GM12878 (cell line): Measurements from ENCODE around the gene SELENOS. TPM values are rescaled to one million over a fixed set of nuclear protein-coding genes. Genes with fewer than 3 reads are reported as not detected.

ENCODE experiments used
- ATAC-seq: fragments of 200-7000 bp; cut with Tn5 transposase; 3 replicates; pipeline ENCODE4 v1.9.1; 2020; ENCODE audit warnings: mild to moderate bottlenecking, moderate library complexity
- BruUV-seq: library from RNA; stranded (reverse); fragments of 400-500 nt; replicated peaks from 2 replicates; lab custom pipeline; 2021; lab: Mats Ljungman, UMichigan
- CTCF ChIA-PET: fragments of 300-600 bp; sonication (Branson Sonifier 250); formaldehyde crosslinking; extraction: SDS; loops from one replicate; lab custom pipeline; 2021; ENCODE audit warnings: inconsistent platforms; lab: Yijun Ruan, JAX
- POLR2A ChIA-PET: fragments of 350-600 bp; formaldehyde crosslinking; extraction: SDS; loops from one replicate; lab custom pipeline; 2021; ENCODE audit warnings: inconsistent platforms; lab: Charles Lee
- RAD21 ChIA-PET: fragments of 300-600 bp; sonication (Branson Sonifier 250); formaldehyde crosslinking; loops from one replicate; lab custom pipeline; 2023; ENCODE audit warnings: antibody characterized with exemption; ENCODE audit not compliant: unreplicated experiment; lab: Charles Lee
- SMC1A ChIA-PET: fragments of 300-600 bp; sonication (Branson Sonifier 250); formaldehyde crosslinking; loops from one replicate; lab custom pipeline; 2023; ENCODE audit not compliant: unreplicated experiment, uncharacterized antibody; lab: Charles Lee
- DNase-seq: peaks from one replicate; pipeline ENCODE4 v3.0.0-alpha.2; 2011; ENCODE audit warnings: low read depth, low spot score
- FAIRE-seq: peaks from 3 replicates; lab custom pipeline; 2011; peaks lifted over from hg19 to GRCh38; lab: Jason Lieb, UNC
- H2AFZ ChIP-seq: 2 replicates; pipeline ENCODE4 v1.6.0; 2011; ENCODE audit warnings: low read depth, low read length, control low read depth; ENCODE audit not compliant: control insufficient read depth
- H3K27ac ChIP-seq: 2 replicates; pipeline ENCODE4 v1.5.1; 2011; ENCODE audit warnings: control low read depth; ENCODE audit not compliant: control insufficient read depth, insufficient read depth
- H3K27me3 ChIP-seq, 2 experiments: replicated peaks in 1 of 2; 2 replicates each; pipeline versions ENCODE4 v1.6.0 to v1.6.1; 2011; ENCODE audit warnings: low read length in 1 of 2; ENCODE audit not compliant: control insufficient read depth in 2 of 2, insufficient read depth in 2 of 2
- H3K36me3 ChIP-seq, 2 experiments: 2 replicates each; pipeline ENCODE4 v1.5.1; 2011; ENCODE audit warnings: low read length in 1 of 2; ENCODE audit not compliant: control insufficient read depth in 2 of 2, insufficient read depth in 2 of 2
- H3K4me1 ChIP-seq: 2 replicates; pipeline ENCODE4 v1.6.1; 2011; ENCODE audit warnings: mild to moderate bottlenecking, low read length, moderate library complexity, mixed read lengths; ENCODE audit not compliant: control insufficient read depth, insufficient read depth
- H3K4me2 ChIP-seq: 2 replicates; pipeline ENCODE4 v1.6.0; 2011; ENCODE audit warnings: control low read depth; ENCODE audit not compliant: control insufficient read depth, insufficient read depth
- H3K4me3 ChIP-seq: fragments of 200-600 bp; sonication (generic); 2 replicates; pipeline ENCODE4 v1.5.1; 2016
- H3K79me2 ChIP-seq: 2 replicates; pipeline ENCODE4 v1.6.0; 2011; ENCODE audit warnings: low read length; ENCODE audit not compliant: control insufficient read depth, insufficient read depth
- H3K9ac ChIP-seq: 2 replicates; pipeline ENCODE4 v1.8.0; 2011; ENCODE audit warnings: low read length, control low read depth, mixed read lengths; ENCODE audit not compliant: control insufficient read depth, insufficient read depth
- H3K9me3 ChIP-seq: replicated peaks from 3 replicates; pipeline ENCODE4 v1.5.1; 2011; ENCODE audit warnings: mild to moderate bottlenecking, low read length; ENCODE audit not compliant: control insufficient read depth, insufficient read depth
- H4K20me1 ChIP-seq: 2 replicates; pipeline ENCODE4 v1.6.0; 2011; ENCODE audit not compliant: control insufficient read depth, insufficient read depth
- BCLAF1 ChIP-seq: fragments of 450-650 bp; IDR thresholded peaks from 2 replicates; pipeline ENCODE4 v1.6.1; 2017; ENCODE audit warnings: antibody characterized with exemption, mild to moderate bottlenecking, moderate library complexity
- CEBPB ChIP-seq, 2 experiments: fragments of 150-350 bp in 1 of 2; IDR thresholded peaks; 2 replicates each; pipeline ENCODE4 v1.6.1; 2012 to 2014; ENCODE audit warnings: low read depth in 2 of 2, low read length in 2 of 2, borderline replicate concordance in 1 of 2, inconsistent platforms in 1 of 2
- FOXM1 ChIP-seq: IDR thresholded peaks from 2 replicates; pipeline ENCODE4 v1.6.1; 2012; ENCODE audit warnings: low read depth, mild to moderate bottlenecking, inconsistent platforms, low read length, moderate library complexity
- IRF4 ChIP-seq: IDR thresholded peaks from 2 replicates; pipeline ENCODE4 v1.6.1; 2011; ENCODE audit warnings: low read depth, low read length
- MXI1 ChIP-seq: fragments of 150-350 bp; IDR thresholded peaks from 2 replicates; pipeline ENCODE4 v1.6.1; 2011; ENCODE audit warnings: low read depth, mild to moderate bottlenecking, inconsistent platforms, low read length, improper control_type of control experiment
- PKNOX1 ChIP-seq: fragments of 450-650 bp; IDR thresholded peaks from 2 replicates; pipeline ENCODE4 v1.6.1; 2016; ENCODE audit warnings: mild to moderate bottlenecking
- STAT1 ChIP-seq: fragments of 450-650 bp; conservative IDR thresholded peaks from 2 replicates; pipeline ENCODE4 v1.6.1; 2014; ENCODE audit warnings: antibody characterized with exemption, mild to moderate bottlenecking
- TCF12 ChIP-seq: IDR thresholded peaks from 2 replicates; pipeline ENCODE4 v1.6.1; 2011; ENCODE audit warnings: low read depth, mild to moderate bottlenecking, low read length
- ZNF207 ChIP-seq: fragments of 450-650 bp; IDR thresholded peaks from 2 replicates; pipeline ENCODE4 v1.6.1; 2014; ENCODE audit warnings: antibody characterized with exemption, mild to moderate bottlenecking, borderline replicate concordance
- ZSCAN29 ChIP-seq: fragments of 450-650 bp; IDR thresholded peaks from 2 replicates; pipeline ENCODE4 v1.6.1; 2017; ENCODE audit warnings: mild to moderate bottlenecking, moderate library complexity
- WGBS: methylation state at CpG from one replicate; pipeline ENCODE4 v1.1.6; 2016; ENCODE audit warnings: low lambda C conversion rate; ENCODE audit not compliant: insufficient replicate concordance, insufficient coverage; ENCODE audit errors: missing lambda C conversion rate; 5-methylcytosine and 5-hydroxymethylcytosine counted together
- in situ Hi-C: fragments of 300-500 bp; cut with MboI; formaldehyde crosslinking; loops from 9 replicates; pipeline ENCODE4 v1.14.3; 2018; ENCODE audit warnings: mixed read lengths
- intact Hi-C: fragments of 100-400 bp; cut with micrococcal nuclease; formaldehyde crosslinking; loops from one replicate; pipeline ENCODE4 v1.14.2; 2022; ENCODE audit not compliant: unreplicated experiment
- polyA plus RNA-seq, 11 experiments: library from polyadenylated mRNA; depleted of rRNA in 4 of 11; unstranded in 6 of 11; stranded (reverse) in 5 of 11; fragments of >200 nt; fragmentation: Nextera tagmentation in 4 of 11; fragmentation: Illumina TruSeq in 1 of 11; extraction: Ambion mirVana in 4 of 11; extraction: Trizol in 1 of 11; gene quantifications; 1 replicate in 1 of 11; 2 replicates in 10 of 11; pipeline versions ENCODE4 v1.2.1 to v1.2.3, GENCODE V29; 2011 to 2016; ENCODE audit warnings: inconsistent platforms in 2 of 11, missing spikeins in 2 of 11, low read depth in 1 of 11
- total RNA-seq, 4 experiments: library from RNA; depleted of rRNA in 3 of 4; stranded (reverse); fragments of >200 nt in 3 of 4; fragmentation: Illumina TruSeq in 1 of 4; extraction: Trizol in 1 of 4; gene quantifications; 2 replicates each; pipeline versions ENCODE4 v1.2.1 to v1.2.3, GENCODE V29; 2013 to 2021
- TF ChIP-seq, protein P1 (sequence below): IDR thresholded peaks from 2 replicates; pipeline ENCODE4 v1.6.1; 2012; ENCODE audit warnings: low read depth, low read length, improper control_type of control experiment
- TF ChIP-seq, protein P2 (sequence below): fragments of 450-650 bp; formaldehyde crosslinking; IDR thresholded peaks from 2 replicates; pipeline ENCODE4 v1.4.0; 2022; ENCODE audit warnings: mild to moderate bottlenecking, moderate library complexity
- TF ChIP-seq, protein P3 (sequence below): fragments of 450-650 bp; conservative IDR thresholded peaks from 2 replicates; pipeline ENCODE4 v1.6.1; 2017; ENCODE audit warnings: mild to moderate bottlenecking, moderate library complexity

SELENOS gene
- total and polyA plus RNA-seq, 10 of the 15 experiments (the other 5 are each of a cell fraction or from before 2014, with no cell fraction given) = 25.8 to 90.1 (median 37.3) TPM

GRCh38 chr15:101303408-101303807 lies 26.1 kb upstream of the SELENOS start:
- ChIA-PET RAD21 (interaction anchor here (1.2 kb wide), 1 partner anchor 338 kb away, joined by 3 read pairs; no protein-coding TSS in a partner anchor), POLR2A (interaction anchor here (0.5 kb wide), 1 partner anchor 167 kb away, joined by 3 read pairs; no protein-coding TSS in a partner anchor), CTCF (interaction anchor here (0.9 to 8.5 kb wide), 4 partner anchors 15 to 338 kb away, joined by 3 to 93 read pairs (median 12); no protein-coding TSS in a partner anchor), SMC1A (interaction anchor here (1.0 to 5.7 kb wide), 5 partner anchors 15 to 417 kb away, joined by 3 to 27 read pairs (median 3); no protein-coding TSS in a partner anchor)
- no peak for FAIRE-seq
- no peak for ATAC-seq
- WGBS = 65% methylated on average over 4 of the region's 4 CpGs
- Histone ChIP-seq H3K4me3 (no peak overlapping the region), H4K20me1 (no peaks in the 10 kb centered on the region), H3K27ac (no peak overlapping the region), H3K9ac (no peak overlapping the region), H3K9me3 (no peaks in the 10 kb centered on the region), H3K36me3 (no peaks in the 10 kb centered on the region), H2AFZ (no peak overlapping the region), H3K79me2 (no peaks in the 10 kb centered on the region), H3K4me1 (no peaks in the 10 kb centered on the region), H3K4me2 (no peak overlapping the region), H3K27me3 (peaks cover 0 to 1% of the 10 kb centered on the region in 2 experiments; a peak in 2 of 4 replicates)
- TF ChIP-seq, protein P1, sequence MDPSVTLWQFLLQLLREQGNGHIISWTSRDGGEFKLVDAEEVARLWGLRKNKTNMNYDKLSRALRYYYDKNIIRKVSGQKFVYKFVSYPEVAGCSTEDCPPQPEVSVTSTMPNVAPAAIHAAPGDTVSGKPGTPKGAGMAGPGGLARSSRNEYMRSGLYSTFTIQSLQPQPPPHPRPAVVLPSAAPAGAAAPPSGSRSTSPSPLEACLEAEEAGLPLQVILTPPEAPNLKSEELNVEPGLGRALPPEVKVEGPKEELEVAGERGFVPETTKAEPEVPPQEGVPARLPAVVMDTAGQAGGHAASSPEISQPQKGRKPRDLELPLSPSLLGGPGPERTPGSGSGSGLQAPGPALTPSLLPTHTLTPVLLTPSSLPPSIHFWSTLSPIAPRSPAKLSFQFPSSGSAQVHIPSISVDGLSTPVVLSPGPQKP = no peak
- TF ChIP-seq FOXM1 = no peak
- no peak for TF ChIP-seq TCF12
- no peak for TF ChIP-seq ZSCAN29
- TF ChIP-seq, protein P2, sequence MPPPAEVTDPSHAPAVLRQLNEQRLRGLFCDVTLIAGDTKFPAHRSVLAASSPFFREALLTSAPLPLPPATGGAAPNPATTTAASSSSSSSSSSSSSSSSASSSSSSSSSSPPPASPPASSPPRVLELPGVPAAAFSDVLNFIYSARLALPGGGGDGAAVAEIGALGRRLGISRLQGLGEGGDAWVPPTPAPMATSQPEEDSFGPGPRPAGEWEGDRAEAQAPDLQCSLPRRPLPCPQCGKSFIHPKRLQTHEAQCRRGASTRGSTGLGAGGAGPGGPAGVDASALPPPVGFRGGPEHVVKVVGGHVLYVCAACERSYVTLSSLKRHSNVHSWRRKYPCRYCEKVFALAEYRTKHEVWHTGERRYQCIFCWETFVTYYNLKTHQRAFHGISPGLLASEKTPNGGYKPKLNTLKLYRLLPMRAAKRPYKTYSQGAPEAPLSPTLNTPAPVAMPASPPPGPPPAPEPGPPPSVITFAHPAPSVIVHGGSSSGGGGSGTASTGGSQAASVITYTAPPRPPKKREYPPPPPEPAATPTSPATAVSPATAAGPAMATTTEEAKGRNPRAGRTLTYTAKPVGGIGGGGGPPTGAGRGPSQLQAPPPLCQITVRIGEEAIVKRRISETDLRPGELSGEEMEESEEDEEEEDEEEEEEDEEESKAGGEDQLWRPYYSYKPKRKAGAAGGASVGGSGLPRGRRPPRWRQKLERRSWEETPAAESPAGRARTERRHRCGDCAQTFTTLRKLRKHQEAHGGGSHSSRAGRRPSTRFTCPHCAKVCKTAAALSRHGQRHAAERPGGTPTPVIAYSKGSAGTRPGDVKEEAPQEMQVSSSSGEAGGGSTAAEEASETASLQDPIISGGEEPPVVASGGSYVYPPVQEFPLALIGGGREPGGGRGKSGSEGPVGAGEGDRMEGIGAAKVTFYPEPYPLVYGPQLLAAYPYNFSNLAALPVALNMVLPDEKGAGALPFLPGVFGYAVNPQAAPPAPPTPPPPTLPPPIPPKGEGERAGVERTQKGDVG (CRISPR knock-in tag) = no peak
- no peak for TF ChIP-seq BCLAF1
- no peak for TF ChIP-seq IRF4
- no peak for TF ChIP-seq CEBPB (IDR thresholded peaks at IDR 0.05; ENCODE audit: borderline replicate concordance in 1 of 2, low read depth in 2 of 2, low read length in 2 of 2)
- no peak for TF ChIP-seq STAT1
- no peak for TF ChIP-seq ZNF207
- TF ChIP-seq, protein P3, sequence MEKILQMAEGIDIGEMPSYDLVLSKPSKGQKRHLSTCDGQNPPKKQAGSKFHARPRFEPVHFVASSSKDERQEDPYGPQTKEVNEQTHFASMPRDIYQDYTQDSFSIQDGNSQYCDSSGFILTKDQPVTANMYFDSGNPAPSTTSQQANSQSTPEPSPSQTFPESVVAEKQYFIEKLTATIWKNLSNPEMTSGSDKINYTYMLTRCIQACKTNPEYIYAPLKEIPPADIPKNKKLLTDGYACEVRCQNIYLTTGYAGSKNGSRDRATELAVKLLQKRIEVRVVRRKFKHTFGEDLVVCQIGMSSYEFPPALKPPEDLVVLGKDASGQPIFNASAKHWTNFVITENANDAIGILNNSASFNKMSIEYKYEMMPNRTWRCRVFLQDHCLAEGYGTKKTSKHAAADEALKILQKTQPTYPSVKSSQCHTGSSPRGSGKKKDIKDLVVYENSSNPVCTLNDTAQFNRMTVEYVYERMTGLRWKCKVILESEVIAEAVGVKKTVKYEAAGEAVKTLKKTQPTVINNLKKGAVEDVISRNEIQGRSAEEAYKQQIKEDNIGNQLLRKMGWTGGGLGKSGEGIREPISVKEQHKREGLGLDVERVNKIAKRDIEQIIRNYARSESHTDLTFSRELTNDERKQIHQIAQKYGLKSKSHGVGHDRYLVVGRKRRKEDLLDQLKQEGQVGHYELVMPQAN = no peak
- no peak for TF ChIP-seq MXI1
- no peak for TF ChIP-seq PKNOX1
- in situ Hi-C loops (loop anchor here (5.0 kb wide), 1 partner anchor 199 kb away; no protein-coding TSS in a partner anchor), intact Hi-C loops (loop anchor here (5.0 kb wide), 1 partner anchor 199 kb away; no protein-coding TSS in a partner anchor)
- BruUV-seq = no TSS peak
- DNase-seq = no peak
